ENCODE data around the gene NEK10.

NEK10 gene

GRCh38 chr3:27060336-27060735 lies 308.8 kb downstream of the NEK10 start:
- DNase-seq (ENCODE audit: low read depth) = no peak

Data from stimulated activated CD8-positive, alpha-beta memory T cell treated with anti-CD3 and anti-CD28 coated beads, Interleukin-12 subunit alpha, Interleukin-12 subunit beta, amount 100 ng/mL, for 1 hour (primary cell).